SK-N-SH (cell line): Measurements from ENCODE around the gene GALP. TPM values are rescaled to one million over a fixed set of nuclear protein-coding genes. Genes with fewer than 3 reads are reported as not detected.
A peak's percentile ranks its signal among the peaks of the same experiment; 100 is the strongest.

Experiments used
- CTCF ChIA-PET: fragments of 300-600, 350-600 bp; formaldehyde crosslinking; extraction: SDS; loops from one replicate; lab custom pipeline; 2021; lab: Yijun Ruan, JAX
- POLR2A ChIA-PET: fragments of 350-600 bp; sonication (Branson Sonifier 250); formaldehyde crosslinking; extraction: SDS; loops from one replicate; lab custom pipeline; 2020; ENCODE audit warnings: antibody characterized with exemption, inconsistent platforms; lab: Yijun Ruan, JAX
- DNase-seq: peaks from one replicate; pipeline ENCODE4 v3.0.0; 2012
- H2AFZ ChIP-seq: fragments of 200-600 bp; sonication (generic); 2 replicates; pipeline ENCODE4 v1.8.1; 2016; ENCODE audit warnings: antibody characterized with exemption, mild to moderate bottlenecking, low read depth
- H3F3A ChIP-seq: fragments of 200-600 bp; sonication (generic); replicated peaks from 2 replicates; pipeline ENCODE3; 2016; ENCODE audit warnings: antibody characterized with exemption, mild to moderate bottlenecking; ENCODE audit not compliant: insufficient read depth
- H3K27ac ChIP-seq, 2 experiments: fragments of 200-500 bp in 1 of 2; fragments of 200-600 bp in 1 of 2; sonication (Bioruptor generic) in 1 of 2; sonication (generic), shearing (Covaris generic) in 1 of 2; 2 replicates each; pipeline versions ENCODE4 v1.5.1 to v1.6.1; 2014 to 2016; ENCODE audit warnings: low read depth in 2 of 2, inconsistent platforms in 1 of 2, low read length in 1 of 2, mild to moderate bottlenecking in 1 of 2, mixed read lengths in 1 of 2
- H3K27me3 ChIP-seq: fragments of 200-600 bp; sonication (generic), shearing (Covaris generic); 2 replicates; pipeline ENCODE4 v1.6.1; 2016; ENCODE audit warnings: mixed run types; ENCODE audit not compliant: insufficient read depth
- H3K36me3 ChIP-seq, 2 experiments: fragments of 200-500 bp in 1 of 2; fragments of 200-600 bp in 1 of 2; sonication (Bioruptor generic) in 1 of 2; sonication (generic) in 1 of 2; replicated peaks in 1 of 2; 2 replicates each; pipeline versions ENCODE3 to v1.5.1; 2014 to 2016; ENCODE audit warnings: low read length in 1 of 2, mild to moderate bottlenecking in 1 of 2; ENCODE audit not compliant: insufficient read depth in 2 of 2, control insufficient read depth in 1 of 2
- H3K4me1 ChIP-seq, 2 experiments: fragments of 200-500 bp in 1 of 2; fragments of 200-600 bp in 1 of 2; sonication (Bioruptor generic) in 1 of 2; sonication (generic), shearing (Covaris generic) in 1 of 2; 2 replicates each; pipeline versions ENCODE4 v1.5.1 to v1.6.1; 2014 to 2016; ENCODE audit warnings: low read depth in 1 of 2, low read length in 1 of 2, mixed run types in 1 of 2; ENCODE audit not compliant: insufficient read depth in 2 of 2, control insufficient read depth in 1 of 2
- H3K4me2 ChIP-seq: fragments of 200-600 bp; sonication (generic), shearing (Covaris generic); 2 replicates; pipeline ENCODE4 v1.6.1; 2017; ENCODE audit warnings: mixed run types
- H3K4me3 ChIP-seq, 2 experiments: fragments of 200-500 bp in 1 of 2; fragments of 200-600 bp in 1 of 2; sonication (Bioruptor generic) in 1 of 2; sonication (generic), shearing (Covaris generic) in 1 of 2; 2 replicates each; pipeline versions ENCODE4 v1.5.1 to v1.8.1; 2014 to 2016; ENCODE audit warnings: low read depth in 2 of 2, inconsistent platforms in 1 of 2, low read length in 1 of 2, mild to moderate bottlenecking in 1 of 2, mixed read lengths in 1 of 2, moderate library complexity in 1 of 2
- H3K79me2 ChIP-seq: fragments of 200-600 bp; sonication (generic); 2 replicates; pipeline ENCODE4 v1.8.1; 2017; ENCODE audit warnings: mild to moderate bottlenecking; ENCODE audit not compliant: insufficient read depth
- H3K9ac ChIP-seq: fragments of 200-600 bp; sonication (generic); 2 replicates; pipeline ENCODE4 v1.6.1; 2017; ENCODE audit warnings: mixed run types
- H3K9me2 ChIP-seq: fragments of 200-600 bp; sonication (generic); 2 replicates; pipeline ENCODE4 v1.6.1; 2017; ENCODE audit warnings: mixed run types
- H3K9me3 ChIP-seq: fragments of 200-600 bp; sonication (generic); 2 replicates; pipeline ENCODE4 v1.6.1; 2017; ENCODE audit warnings: mixed run types, mild to moderate bottlenecking, moderate library complexity
- H4K20me1 ChIP-seq: fragments of 200-600 bp; sonication (generic); 2 replicates; pipeline ENCODE4 v1.6.1; 2017; ENCODE audit warnings: mild to moderate bottlenecking, mixed run types; ENCODE audit not compliant: insufficient read depth
- ELF1 ChIP-seq: IDR thresholded peaks from 2 replicates; pipeline ENCODE4 v1.4.0; 2012
- EP300 ChIP-seq, 2 experiments: IDR thresholded peaks; 2 replicates each; pipeline versions ENCODE4 v1.4.0 to v1.6.1; 2012; ENCODE audit warnings: borderline replicate concordance in 1 of 2, low read depth in 1 of 2, low read length in 1 of 2
- FOSL2 ChIP-seq: IDR thresholded peaks from 2 replicates; pipeline ENCODE4 v1.4.0; 2012; ENCODE audit warnings: low read depth, mild to moderate bottlenecking, moderate library complexity, borderline replicate concordance
- FOXM1 ChIP-seq: IDR thresholded peaks from 2 replicates; pipeline ENCODE4 v1.4.0; 2012; ENCODE audit warnings: low read depth, mild to moderate bottlenecking
- GABPA ChIP-seq: IDR thresholded peaks from 2 replicates; pipeline ENCODE4 v1.4.0; 2012; ENCODE audit warnings: low read depth, mild to moderate bottlenecking
- GATA2 ChIP-seq: sonication (generic); formaldehyde crosslinking; IDR thresholded peaks from 2 replicates; pipeline ENCODE4 v1.5.0; 2020; ENCODE audit warnings: mild to moderate bottlenecking, missing genetic modification reagents
- MEF2A ChIP-seq: IDR thresholded peaks from 2 replicates; pipeline ENCODE4 v1.4.0; 2012; ENCODE audit warnings: low read depth, borderline replicate concordance
- MXI1 ChIP-seq: IDR thresholded peaks from 2 replicates; pipeline ENCODE4 v1.6.1; 2012; ENCODE audit warnings: mild to moderate bottlenecking, low read depth, low read length, improper control_type of control experiment
- NFIC ChIP-seq: IDR thresholded peaks from 2 replicates; pipeline ENCODE4 v1.4.0; 2012; ENCODE audit warnings: borderline replicate concordance
- PBX3 ChIP-seq: IDR thresholded peaks from 2 replicates; pipeline ENCODE4; 2012
- POLR2AphosphoS5 ChIP-seq: IDR thresholded peaks from 2 replicates; pipeline ENCODE4 v1.6.1; 2012; ENCODE audit warnings: low read depth, low read length
- RAD21 ChIP-seq: IDR thresholded peaks from 2 replicates; pipeline ENCODE4 v1.6.1; 2012; ENCODE audit warnings: mild to moderate bottlenecking, low read length
- RCOR1 ChIP-seq: fragments of 150-350 bp; IDR thresholded peaks from 2 replicates; pipeline ENCODE4 v1.6.1; 2017; ENCODE audit warnings: antibody characterized with exemption, low read length
- REST ChIP-seq: IDR thresholded peaks from 2 replicates; pipeline ENCODE4 v1.6.1; 2012; ENCODE audit warnings: mild to moderate bottlenecking, low read depth, low read length, moderate library complexity
- RFX5 ChIP-seq: IDR thresholded peaks from 2 replicates; pipeline ENCODE4 v1.6.1; 2012; ENCODE audit warnings: mild to moderate bottlenecking, improper control_type of control experiment, low read length
- SMC3 ChIP-seq: IDR thresholded peaks from 2 replicates; pipeline ENCODE4 v1.6.1; 2012; ENCODE audit warnings: low read depth, low read length, improper control_type of control experiment
- TEAD4 ChIP-seq: IDR thresholded peaks from 2 replicates; pipeline ENCODE4 v1.4.0; 2012; ENCODE audit warnings: mild to moderate bottlenecking, borderline replicate concordance; ENCODE audit not compliant: insufficient read depth
- USF2 ChIP-seq: fragments of 150-350 bp; IDR thresholded peaks from 2 replicates; pipeline ENCODE4 v1.6.1; 2017; ENCODE audit warnings: antibody characterized with exemption, low read length, low read depth, borderline replicate concordance
- YY1 ChIP-seq: IDR thresholded peaks from 2 replicates; pipeline ENCODE4 v1.4.0; 2012; ENCODE audit warnings: low read depth, mild to moderate bottlenecking
- WGBS: methylation state at CpG from one replicate; pipeline ENCODE4 v1.1.6; 2017; ENCODE audit warnings: low lambda C conversion rate; 5-methylcytosine and 5-hydroxymethylcytosine counted together
- polyA plus RNA-seq, 3 experiments: library from polyadenylated mRNA; depleted of rRNA; stranded (reverse); fragments of >200 nt; gene quantifications; 2 replicates each; pipeline ENCODE4 v1.2.3, GENCODE V29; 2012

GALP gene
- polyA plus RNA-seq, 1 of the 3 experiments (the other 2 are of a cell fraction) = not detected

GRCh38 chr19:56170261-56170660 lies 5.5 kb upstream of the GALP start (continued):
- TF ChIP-seq RFX5 (no peak), SMC3 (no peak), MEF2A (no peak), EP300 (IDR thresholded peaks at IDR 0.05; ENCODE audit: borderline replicate concordance in 1 of 2, low read depth in 1 of 2, low read length in 1 of 2) (no peak), RAD21 (no peak), NFIC (peak; percentile 45; the same call in 1 of the 2 replicates), FOXM1 (no peak), TEAD4 (no peak), POLR2AphosphoS5 (no peak), MXI1 (no peak), GATA2 (CRISPR knock-in tag) (no peak), YY1 (no peak), REST (peak; percentile 44; the same call in 1 of the 2 replicates), GABPA (no peak)

- Histone ChIP-seq H3K9ac (no peak overlapping the region), H3K4me2 (no peak overlapping the region), H3K27ac (no peak overlapping the region), H3K27me3 (peaks cover 54% of the 10 kb centered on the region), H3F3A (no peaks in the 10 kb centered on the region), H3K9me2 (no peaks in the 10 kb centered on the region), H2AFZ (no peak overlapping the region), H3K79me2 (no peaks in the 10 kb centered on the region), H3K4me3 (no peak overlapping the region), H3K9me3 (no peaks in the 10 kb centered on the region), H4K20me1 (no peaks in the 10 kb centered on the region), H3K36me3 (no peaks in the 10 kb centered on the region), H3K4me1 (no peaks in the 10 kb centered on the region)
- CTCF ChIA-PET = interaction anchor here (1.5 to 7.1 kb wide), 5 partner anchors 32 to 107 kb away, joined by 3 to 56 read pairs (median 46); no protein-coding TSS in a partner anchor
- POLR2A ChIA-PET = no interaction called here
- 8% methylated on average over 9 of the region's 9 CpGs for WGBS
- no peak for TF ChIP-seq USF2
- no peak for TF ChIP-seq RCOR1
- no peak for TF ChIP-seq PBX3
- TF ChIP-seq FOSL2 = no peak
- no peak for TF ChIP-seq ELF1
- DNase-seq = no peak
These were observed 1.7 kb upstream of the GALP start for GRCh38 chr19:56174086-56174485.
